ENCODE measurements around the gene DTNB. TPM values are rescaled to one million over a fixed set of nuclear protein-coding genes. Genes with fewer than 3 reads are reported as not detected.

The DTNB gene
- polyA plus RNA-seq, 1 of the 3 experiments (the other 2 are of a cell fraction) = 15.3 TPM

- H4K20me1 ChIP-seq (ENCODE audit: insufficient read depth) = no peaks in the 10 kb centered on the region
- no peaks in the 10 kb centered on the region for H3K9me3 ChIP-seq
- H3K9ac ChIP-seq = no peak overlapping the region
- no peak overlapping the region for H2AFZ ChIP-seq (ENCODE audit: low read depth)
- H3K9me2 ChIP-seq = no peaks in the 10 kb centered on the region
- H3K4me1 ChIP-seq (ENCODE audit: control insufficient read depth in 1 of 2, insufficient read depth in 2 of 2, low read depth in 1 of 2, low read length in 1 of 2) = peaks cover 5 to 11% of the 10 kb centered on the region in 2 experiments; a peak in 3 of 4 replicates
- no peak overlapping the region for H3K27ac ChIP-seq (ENCODE audit: low read depth in 2 of 2, low read length in 1 of 2)
- 83% methylated on average over 7 of the region's 7 CpGs for WGBS (ENCODE audit: low lambda C conversion rate)
- TF ChIP-seq MXI1 (IDR thresholded peaks at IDR 0.05; ENCODE audit: low read depth, low read length) = no peak
- TF ChIP-seq RFX5 (IDR thresholded peaks at IDR 0.05; ENCODE audit: low read length) = no peak
- TF ChIP-seq PBX3 (IDR thresholded peaks at IDR 0.05) = no peak
- TF ChIP-seq EP300 (IDR thresholded peaks at IDR 0.05; ENCODE audit: borderline replicate concordance in 1 of 2, low read depth in 1 of 2, low read length in 1 of 2) = no peak
- TF ChIP-seq REST (IDR thresholded peaks at IDR 0.05; ENCODE audit: low read depth, low read length) = no peak
- no peak for TF ChIP-seq SMC3 (IDR thresholded peaks at IDR 0.05; ENCODE audit: low read depth, low read length)
- TF ChIP-seq NFIC (IDR thresholded peaks at IDR 0.05; ENCODE audit: borderline replicate concordance) = no peak
- no peak for TF ChIP-seq RXRA (IDR thresholded peaks at IDR 0.05; ENCODE audit: borderline replicate concordance, low read depth)
- ChIA-PET CTCF (interaction anchor here (0.6 to 7.4 kb wide), 6 partner anchors 20 to 283 kb away, joined by 3 to 71 read pairs (median 3); no protein-coding TSS in a partner anchor), POLR2A (no interaction called here)
- no peak for DNase-seq
- no peaks in the 10 kb centered on the region for H3K36me3 ChIP-seq (replicated peaks in 1 of 2; ENCODE audit: control insufficient read depth in 1 of 2, insufficient read depth in 2 of 2, low read length in 1 of 2)
- no peaks in the 10 kb centered on the region for H3F3A ChIP-seq (replicated peaks; ENCODE audit: insufficient read depth)
- no peaks in the 10 kb centered on the region for H3K79me2 ChIP-seq (ENCODE audit: insufficient read depth)
- H3K4me3 ChIP-seq (ENCODE audit: low read depth in 2 of 2, low read length in 1 of 2) = no peak overlapping the region
- H3K27me3 ChIP-seq (ENCODE audit: insufficient read depth) = no peaks in the 10 kb centered on the region
- no peak overlapping the region for H3K4me2 ChIP-seq
Observed at GRCh38 chr2:25381502-25381901, 291.9 kb downstream of the DTNB start.

- 85% methylated on average over 12 of the region's 12 CpGs for WGBS (ENCODE audit: low lambda C conversion rate)
- Histone ChIP-seq H3K27ac (ENCODE audit: low read depth in 2 of 2, low read length in 1 of 2) (no peak overlapping the region), H3K4me2 (no peak overlapping the region), H3K4me1 (ENCODE audit: control insufficient read depth in 1 of 2, insufficient read depth in 2 of 2, low read depth in 1 of 2, low read length in 1 of 2) (peaks cover 5 to 18% of the 10 kb centered on the region in 2 experiments; a peak in 3 of 4 replicates), H3K9ac (no peak overlapping the region), H3K9me2 (no peaks in the 10 kb centered on the region), H3F3A (replicated peaks; ENCODE audit: insufficient read depth) (no peaks in the 10 kb centered on the region), H3K27me3 (ENCODE audit: insufficient read depth) (no peaks in the 10 kb centered on the region), H2AFZ (ENCODE audit: low read depth) (no peak overlapping the region), H3K9me3 (no peaks in the 10 kb centered on the region), H3K79me2 (ENCODE audit: insufficient read depth) (no peaks in the 10 kb centered on the region), H3K4me3 (ENCODE audit: low read depth in 2 of 2, low read length in 1 of 2) (no peak overlapping the region), H3K36me3 (replicated peaks in 1 of 2; ENCODE audit: control insufficient read depth in 1 of 2, insufficient read depth in 2 of 2, low read length in 1 of 2) (no peaks in the 10 kb centered on the region), H4K20me1 (ENCODE audit: insufficient read depth) (no peaks in the 10 kb centered on the region)
- TF ChIP-seq RFX5 (IDR thresholded peaks at IDR 0.05; ENCODE audit: low read length) = no peak
- no peak for TF ChIP-seq TCF12 (IDR thresholded peaks at IDR 0.05)
- TF ChIP-seq SIN3A (IDR thresholded peaks at IDR 0.05; ENCODE audit: borderline replicate concordance, low read depth, low read length) = no peak
- no peak for TF ChIP-seq REST (IDR thresholded peaks at IDR 0.05; ENCODE audit: low read depth, low read length)
- TF ChIP-seq POLR2AphosphoS5 (IDR thresholded peaks at IDR 0.05; ENCODE audit: low read depth, low read length) = no peak
- TF ChIP-seq FOXM1 (IDR thresholded peaks at IDR 0.05; ENCODE audit: low read depth) = no peak
- DNase-seq = no peak
- ChIA-PET POLR2A (interaction anchor here (0.6 kb wide), 1 partner anchor 672 kb away, joined by 6 read pairs; no protein-coding TSS in a partner anchor), CTCF (interaction anchor here (0.6 to 7.4 kb wide), 5 partner anchors 19 to 284 kb away, joined by 3 to 71 read pairs (median 3); no protein-coding TSS in a partner anchor)
Observed at GRCh38 chr2:25380586-25381375, 292.6 kb downstream of the DTNB start.

All from SK-N-SH (cell line).